MCF 10A (cell line): ENCODE data around the gene SPINK5. TPM values are rescaled to one million over a fixed set of nuclear protein-coding genes. Genes with fewer than 3 reads are reported as not detected.
"Not testable (repeated sequence)": the region's sequence is repeated elsewhere in the genome, so short reads cannot be mapped to it uniquely, and the experiment has no call there.

Experiments
- BruUV-seq: library from RNA; stranded (reverse); fragments of 400-500 nt; replicated peaks from 2 replicates; lab custom pipeline; 2021; lab: Mats Ljungman, UMichigan
- CTCF ChIA-PET: fragments of 300-600 bp; sonication (Branson Sonifier 250); formaldehyde crosslinking; extraction: SDS; loops from one replicate; lab custom pipeline; 2021; ENCODE audit warnings: antibody characterized with exemption, inconsistent platforms; lab: Yijun Ruan, JAX
- POLR2A ChIA-PET: fragments of 300-600, 350-650 bp; sonication (Branson Sonifier 250); formaldehyde crosslinking; extraction: SDS; loops from one replicate; lab custom pipeline; 2020; ENCODE audit warnings: antibody characterized with exemption, inconsistent platforms; lab: Yijun Ruan, JAX
- DNase-seq: peaks from one replicate; pipeline ENCODE4 v3.0.0-alpha.2; 2018; ENCODE audit not compliant: unreplicated experiment
- H3K27ac Mint-ChIP-seq: one replicate; pipeline ENCODE4 v1.8.0; 2022; ENCODE audit warnings: mild to moderate bottlenecking, low read depth, mixed read lengths; ENCODE audit not compliant: unreplicated experiment
- H3K27me3 Mint-ChIP-seq: one replicate; pipeline ENCODE4 v1.8.0; 2022; ENCODE audit warnings: mixed read lengths; ENCODE audit not compliant: insufficient read depth, unreplicated experiment
- H3K36me3 Mint-ChIP-seq: one replicate; pipeline ENCODE4 v1.8.0; 2022; ENCODE audit warnings: mild to moderate bottlenecking, moderate library complexity, mixed read lengths; ENCODE audit not compliant: insufficient read depth, unreplicated experiment
- H3K4me1 Mint-ChIP-seq: one replicate; pipeline ENCODE4 v1.8.0; 2022; ENCODE audit warnings: mixed read lengths; ENCODE audit not compliant: insufficient read depth, unreplicated experiment
- H3K4me3 Mint-ChIP-seq: one replicate; pipeline ENCODE4 v1.8.0; 2022; ENCODE audit warnings: mild to moderate bottlenecking, moderate library complexity, mixed read lengths; ENCODE audit not compliant: unreplicated experiment
- H3K9me3 Mint-ChIP-seq: one replicate; pipeline ENCODE4 v1.8.0; 2022; ENCODE audit warnings: mixed read lengths; ENCODE audit not compliant: unreplicated experiment
- CTCF ChIP-seq: fragments of 200-600 bp; IDR thresholded peaks from one replicate; pipeline ENCODE4 v1.8.0; 2022; ENCODE audit warnings: antibody characterized with exemption, mild to moderate bottlenecking; ENCODE audit not compliant: unreplicated experiment
- intact Hi-C: fragments of 100-400 bp; cut with micrococcal nuclease; formaldehyde crosslinking; loops from 2 replicates; pipeline ENCODE4 v1.14.1; 2022
- total RNA-seq: library from RNA; stranded (reverse); gene quantifications from 2 replicates; pipeline ENCODE4 v1.2.3, GENCODE V29; 2022

SPINK5 gene
- total RNA-seq, 1 experiment from 2014 or later: 3.1 TPM

GRCh38 chr5:148043705-148044104 lies 20.1 kb upstream of the SPINK5 start:
- no peak for TF ChIP-seq CTCF
- POLR2A ChIA-PET: interaction anchor here (0.6 to 1.0 kb wide), 4 partner anchors 11 to 871 kb away, joined by 3 to 5 read pairs (median 3); no protein-coding TSS in a partner anchor

DNA sequence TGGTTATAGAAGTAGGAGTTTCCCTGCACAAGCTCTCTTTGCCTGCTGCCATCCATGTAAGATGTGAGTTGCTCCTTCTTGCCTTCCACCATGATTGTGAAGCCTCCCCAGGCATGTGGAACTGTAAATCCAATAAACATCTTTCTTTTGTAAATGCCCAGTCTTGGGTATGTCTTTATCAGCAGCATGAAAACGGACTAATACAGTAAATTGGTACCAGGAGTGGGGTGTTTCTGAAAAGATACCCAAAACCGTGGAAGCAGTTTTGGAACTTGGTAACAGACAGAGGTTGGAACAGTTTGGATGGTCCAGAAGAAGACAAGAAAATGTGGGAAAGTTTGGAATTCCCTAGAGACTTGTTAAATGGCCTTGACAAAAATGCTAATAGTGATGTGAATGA lies 8.6 kb upstream of the SPINK5 start:
- H3K27ac Mint-ChIP-seq, BruUV-seq, DNase-seq, H3K27me3 Mint-ChIP-seq, H3K4me3 Mint-ChIP-seq, H3K36me3 Mint-ChIP-seq, H3K4me1 Mint-ChIP-seq: not testable (repeated sequence)
- ChIA-PET POLR2A (interaction anchor here (0.6 to 1.1 kb wide), 2 partner anchors 12 to 77 kb away, joined by 3 read pairs; no protein-coding TSS in a partner anchor), CTCF (interaction anchor here (0.8 kb wide), 2 partner anchors 12 to 28 kb away, joined by 3 read pairs; no protein-coding TSS in a partner anchor)
- H3K9me3 Mint-ChIP-seq: peaks cover 35% of the 10 kb centered on the region
- intact Hi-C loops: loop anchor here (10.0 kb wide), 1 partner anchor 1500 kb away; no protein-coding TSS in a partner anchor

More at GRCh38 chr5:148043705-148044104, 20.1 kb upstream of the SPINK5 start:
- BruUV-seq: no TSS peak
- Mint-ChIP-seq H3K27ac (no peak overlapping the region), H3K27me3 (no peaks in the 10 kb centered on the region), H3K4me3 (no peak overlapping the region), H3K36me3 (no peaks in the 10 kb centered on the region), H3K9me3 (peaks cover 7% of the 10 kb centered on the region), H3K4me1 (no peaks in the 10 kb centered on the region)
- CTCF ChIA-PET: interaction anchor here (0.6 to 1.6 kb wide), 5 partner anchors 8 to 81 kb away, joined by 3 to 5 read pairs (median 4); no protein-coding TSS in a partner anchor
- no peak for DNase-seq
- intact Hi-C loops: no loop called here

GRCh38 chr5:148060309-148060708 lies 3.5 kb upstream of the SPINK5 start:
- no peak overlapping the region for H3K4me3 Mint-ChIP-seq
- H3K9me3 Mint-ChIP-seq: peaks cover 11% of the 10 kb centered on the region
- DNase-seq: no peak
- no TSS peak for BruUV-seq
- H3K4me1 Mint-ChIP-seq: no peaks in the 10 kb centered on the region
- POLR2A ChIA-PET: interaction anchor here (1.0 kb wide), 1 partner anchor 8 kb away, joined by 3 read pairs; no protein-coding TSS in a partner anchor
- no peaks in the 10 kb centered on the region for H3K36me3 Mint-ChIP-seq
- H3K27ac Mint-ChIP-seq: no peak overlapping the region
- H3K27me3 Mint-ChIP-seq: no peaks in the 10 kb centered on the region
- no peak for TF ChIP-seq CTCF
- intact Hi-C loops: no loop called here
- CTCF ChIA-PET: interaction anchor here (0.6 kb wide), 1 partner anchor 58 kb away, joined by 3 read pairs; no protein-coding TSS in a partner anchor

- no peak for TF ChIP-seq CTCF
- H3K9me3 Mint-ChIP-seq: peaks cover 8% of the 10 kb centered on the region
These were observed 2.9 kb upstream of the SPINK5 start for GRCh38 chr5:148060881-148061280.

More at GRCh38 chr5:148060881-148061280, 2.9 kb upstream of the SPINK5 start:
- intact Hi-C loops: no loop called here
- Mint-ChIP-seq H3K36me3 (no peaks in the 10 kb centered on the region), H3K27ac (no peak overlapping the region), H3K4me1 (no peaks in the 10 kb centered on the region), H3K27me3 (no peaks in the 10 kb centered on the region), H3K4me3 (no peak overlapping the region)
- CTCF ChIA-PET: interaction anchor here (0.6 kb wide), 1 partner anchor 58 kb away, joined by 3 read pairs; no protein-coding TSS in a partner anchor
- no peak for DNase-seq
- BruUV-seq: no TSS peak
- POLR2A ChIA-PET: interaction anchor here (1.0 to 2.1 kb wide), 2 partner anchors 8 to 10 kb away, joined by 3 to 5 read pairs; no protein-coding TSS in a partner anchor
